HEK293 (cell line): Measurements from ENCODE around the gene TMF1.

Experiments used
- BCL6B ChIP-seq: fragments of 450-650 bp; formaldehyde crosslinking; IDR thresholded peaks from 2 replicates; pipeline ENCODE4 v1.5.1; 2017; ENCODE audit warnings: missing biosample characterization, missing genetic modification characterization
- HOXA7 ChIP-seq: sonication (generic); formaldehyde crosslinking; IDR thresholded peaks from 2 replicates; pipeline ENCODE4 v1.8.1; 2022; ENCODE audit warnings: missing genetic modification reagents, borderline replicate concordance
- HOXC10 ChIP-seq: sonication (generic); formaldehyde crosslinking; IDR thresholded peaks from 2 replicates; pipeline ENCODE4 v1.8.1; 2023; ENCODE audit warnings: mild to moderate bottlenecking, missing genetic modification reagents
- KLF9 ChIP-seq: fragments of 450-650 bp; formaldehyde crosslinking; IDR thresholded peaks from 2 replicates; pipeline ENCODE4 v1.5.1; 2016; ENCODE audit warnings: missing biosample characterization, missing genetic modification characterization, low read depth
- MEIS1 ChIP-seq: sonication (generic); formaldehyde crosslinking; IDR thresholded peaks from 2 replicates; pipeline ENCODE4 v1.8.1; 2022; ENCODE audit warnings: missing genetic modification reagents, mild to moderate bottlenecking, borderline replicate concordance
- MZF1 ChIP-seq: fragments of 450-650 bp; formaldehyde crosslinking; IDR thresholded peaks from 2 replicates; pipeline ENCODE4 v1.5.1; 2017; ENCODE audit warnings: missing biosample characterization, missing genetic modification characterization, borderline replicate concordance
- OVOL3 ChIP-seq: fragments of 450-650 bp; formaldehyde crosslinking; IDR thresholded peaks from 2 replicates; pipeline ENCODE4 v1.5.1; 2016; ENCODE audit warnings: missing biosample characterization, missing genetic modification characterization
- SCRT2 ChIP-seq: fragments of 450-650 bp; formaldehyde crosslinking; IDR thresholded peaks from 2 replicates; pipeline ENCODE4 v1.5.1; 2016; ENCODE audit warnings: missing biosample characterization, missing genetic modification characterization
- ZBTB11 ChIP-seq: fragments of 450-650 bp; formaldehyde crosslinking; conservative IDR thresholded peaks from 2 replicates; pipeline ENCODE4 v1.5.1; 2016; ENCODE audit warnings: low read depth, missing biosample characterization, missing genetic modification characterization
- ZBTB21 ChIP-seq: fragments of 450-650 bp; formaldehyde crosslinking; IDR thresholded peaks from 2 replicates; pipeline ENCODE4 v1.5.1; 2017; ENCODE audit warnings: missing biosample characterization, missing genetic modification characterization
- ZNF335 ChIP-seq: fragments of 450-650 bp; formaldehyde crosslinking; conservative IDR thresholded peaks from 2 replicates; pipeline ENCODE4 v1.5.1; 2016; ENCODE audit warnings: missing biosample characterization, missing genetic modification characterization
- ZNF341 ChIP-seq: fragments of 450-650 bp; formaldehyde crosslinking; IDR thresholded peaks from 2 replicates; pipeline ENCODE4; 2016; ENCODE audit warnings: low read depth, missing biosample characterization, missing genetic modification characterization
- ZNF350 ChIP-seq: fragments of 450-650 bp; formaldehyde crosslinking; IDR thresholded peaks from 2 replicates; pipeline ENCODE4 v1.5.0; 2017; ENCODE audit warnings: missing biosample characterization, mild to moderate bottlenecking, missing genetic modification characterization
- ZNF449 ChIP-seq: fragments of 450-650 bp; formaldehyde crosslinking; IDR thresholded peaks from 2 replicates; pipeline ENCODE4 v1.5.1; 2017; ENCODE audit warnings: missing biosample characterization, mild to moderate bottlenecking, missing genetic modification characterization, moderate library complexity
- ZNF518A ChIP-seq: fragments of 450-650 bp; formaldehyde crosslinking; conservative IDR thresholded peaks from 2 replicates; pipeline ENCODE4 v1.5.1; 2016; ENCODE audit warnings: low read depth, missing biosample characterization, missing genetic modification characterization
- ZNF549 ChIP-seq: fragments of 450-650 bp; IDR thresholded peaks from 2 replicates; pipeline ENCODE4 v1.5.1; 2018; ENCODE audit warnings: missing biosample characterization, missing genetic modification characterization, mild to moderate bottlenecking, inconsistent platforms, moderate library complexity
- ZNF555 ChIP-seq: fragments of 450-650 bp; formaldehyde crosslinking; conservative IDR thresholded peaks from 2 replicates; pipeline ENCODE4 v1.5.1; 2017; ENCODE audit warnings: missing biosample characterization, mild to moderate bottlenecking, missing genetic modification characterization, inconsistent platforms
- ZNF560 ChIP-seq: fragments of 450-650 bp; formaldehyde crosslinking; IDR thresholded peaks from 2 replicates; pipeline ENCODE4 v1.5.1; 2017; ENCODE audit warnings: missing biosample characterization, missing genetic modification characterization, borderline replicate concordance
- ZNF626 ChIP-seq: fragments of 450-650 bp; sonication (Bioruptor Pico); formaldehyde crosslinking; IDR thresholded peaks from 2 replicates; pipeline ENCODE4 v1.5.1; 2018; ENCODE audit warnings: missing biosample characterization, missing genetic modification characterization, inconsistent platforms
- ZNF658 ChIP-seq: fragments of 450-650 bp; formaldehyde crosslinking; IDR thresholded peaks from 2 replicates; pipeline ENCODE4; 2016; ENCODE audit warnings: missing biosample characterization, missing genetic modification characterization
- ZNF660 ChIP-seq: fragments of 450-650 bp; IDR thresholded peaks from 2 replicates; pipeline ENCODE4 v1.5.1; 2018; ENCODE audit warnings: missing biosample characterization, mild to moderate bottlenecking, missing genetic modification characterization
- TF ChIP-seq, protein P1 (sequence below): fragments of 450-650 bp; formaldehyde crosslinking; IDR thresholded peaks from 2 replicates; pipeline ENCODE4 v1.5.1; 2016; ENCODE audit warnings: missing biosample characterization, missing genetic modification characterization
- TF ChIP-seq, protein P2 (sequence below): fragments of 450-650 bp; formaldehyde crosslinking; IDR thresholded peaks from 2 replicates; pipeline ENCODE4 v1.5.1; 2016; ENCODE audit warnings: missing biosample characterization, missing genetic modification characterization

TMF1 gene

GRCh38 chr3:69085833-69086722 is 33.9 kb upstream of the TMF1 start (continued):
- no peak for TF ChIP-seq BCL6B (tag by site-specific recombination)
- TF ChIP-seq ZBTB11 (tag by site-specific recombination) = no peak
- no peak for TF ChIP-seq HOXA7 (CRISPR knock-in tag)
- no peak for TF ChIP-seq ZBTB21
- no peak for TF ChIP-seq ZNF518A (tag by site-specific recombination)
- TF ChIP-seq ZNF341 (tag by site-specific recombination) = no peak
- TF ChIP-seq MZF1 (tag by site-specific recombination) = no peak
- TF ChIP-seq SCRT2 (tag by site-specific recombination) = no peak
- no peak for TF ChIP-seq OVOL3 (tag by site-specific recombination)
- peak; percentile 89 for TF ChIP-seq ZNF660 (tag by site-specific recombination)
- no peak for TF ChIP-seq ZNF549 (tag by site-specific recombination)
- TF ChIP-seq ZNF658 (tag by site-specific recombination) = no peak
- TF ChIP-seq KLF9 (tag by site-specific recombination) = no peak
- TF ChIP-seq HOXC10 = no peak
- TF ChIP-seq ZNF350 = no peak
- TF ChIP-seq, protein P1, sequence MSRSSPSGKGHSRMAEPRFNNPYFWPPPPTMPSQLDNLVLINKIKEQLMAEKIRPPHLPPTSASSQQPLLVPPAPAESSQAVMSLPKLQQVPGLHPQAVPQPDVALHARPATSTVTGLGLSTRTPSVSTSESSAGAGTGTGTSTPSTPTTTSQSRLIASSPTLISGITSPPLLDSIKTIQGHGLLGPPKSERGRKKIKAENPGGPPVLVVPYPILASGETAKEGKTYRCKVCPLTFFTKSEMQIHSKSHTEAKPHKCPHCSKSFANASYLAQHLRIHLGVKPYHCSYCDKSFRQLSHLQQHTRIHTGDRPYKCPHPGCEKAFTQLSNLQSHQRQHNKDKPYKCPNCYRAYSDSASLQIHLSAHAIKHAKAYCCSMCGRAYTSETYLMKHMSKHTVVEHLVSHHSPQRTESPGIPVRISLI (tag by site-specific recombination) = no peak
- TF ChIP-seq ZNF560 = no peak
- no peak for TF ChIP-seq MEIS1 (CRISPR knock-in tag)
- TF ChIP-seq ZNF555 (tag by site-specific recombination) = no peak
- no peak for TF ChIP-seq ZNF626 (tag by site-specific recombination)
- TF ChIP-seq ZNF335 (tag by site-specific recombination) = 0 out of 2 replicates have a peak, but pooled peaks have one; percentile 3
- no peak for TF ChIP-seq ZNF449
- TF ChIP-seq, protein P2, sequence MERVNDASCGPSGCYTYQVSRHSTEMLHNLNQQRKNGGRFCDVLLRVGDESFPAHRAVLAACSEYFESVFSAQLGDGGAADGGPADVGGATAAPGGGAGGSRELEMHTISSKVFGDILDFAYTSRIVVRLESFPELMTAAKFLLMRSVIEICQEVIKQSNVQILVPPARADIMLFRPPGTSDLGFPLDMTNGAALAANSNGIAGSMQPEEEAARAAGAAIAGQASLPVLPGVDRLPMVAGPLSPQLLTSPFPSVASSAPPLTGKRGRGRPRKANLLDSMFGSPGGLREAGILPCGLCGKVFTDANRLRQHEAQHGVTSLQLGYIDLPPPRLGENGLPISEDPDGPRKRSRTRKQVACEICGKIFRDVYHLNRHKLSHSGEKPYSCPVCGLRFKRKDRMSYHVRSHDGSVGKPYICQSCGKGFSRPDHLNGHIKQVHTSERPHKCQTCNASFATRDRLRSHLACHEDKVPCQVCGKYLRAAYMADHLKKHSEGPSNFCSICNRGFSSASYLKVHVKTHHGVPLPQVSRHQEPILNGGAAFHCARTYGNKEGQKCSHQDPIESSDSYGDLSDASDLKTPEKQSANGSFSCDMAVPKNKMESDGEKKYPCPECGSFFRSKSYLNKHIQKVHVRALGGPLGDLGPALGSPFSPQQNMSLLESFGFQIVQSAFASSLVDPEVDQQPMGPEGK (tag by site-specific recombination) = no peak
